Measurements from ENCODE around the gene NAALADL2.
"Not testable (repeated sequence)": the region's sequence is repeated elsewhere in the genome, so short reads cannot be mapped to it uniquely, and the experiment has no call there.

Gene NAALADL2

GRCh38 chr3:175445741-175446140 lies 586.6 kb downstream of the NAALADL2 start:
- DNase-seq, result no peak

- no peak for DNase-seq
Measured at GRCh38 chr3:175447521-175447920, 588.4 kb downstream of the NAALADL2 start.

GRCh38 chr3:175453361-175453760 lies 594.2 kb downstream of the NAALADL2 start:
- no peak for DNase-seq

GRCh38 chr3:175456466-175456865 lies 597.3 kb downstream of the NAALADL2 start:
- DNase-seq, result no peak

GRCh38 chr3:175457301-175457700 lies 598.2 kb downstream of the NAALADL2 start:
- DNase-seq, result no peak

- not testable (repeated sequence) for DNase-seq
Measured at GRCh38 chr3:175460849-175461399, 601.8 kb downstream of the NAALADL2 start.

GRCh38 chr3:175464362-175464761 lies 605.2 kb downstream of the NAALADL2 start:
- no peak for DNase-seq

GRCh38 chr3:175469124-175469523 lies 610.0 kb downstream of the NAALADL2 start:
- no peak for DNase-seq

GRCh38 chr3:175475765-175476164 lies 616.6 kb downstream of the NAALADL2 start:
- no peak for DNase-seq

- no peak for DNase-seq
Measured at GRCh38 chr3:175476489-175476888, 617.4 kb downstream of the NAALADL2 start.

GRCh38 chr3:175477651-175478224 lies 618.6 kb downstream of the NAALADL2 start:
- no peak for DNase-seq

GRCh38 chr3:175478301-175478700 lies 619.2 kb downstream of the NAALADL2 start:
- DNase-seq, result no peak

- no peak for DNase-seq
Measured at GRCh38 chr3:175479175-175479574, 620.0 kb downstream of the NAALADL2 start.

GRCh38 chr3:175479800-175480199 lies 620.7 kb downstream of the NAALADL2 start:
- DNase-seq, result no peak

- DNase-seq, result no peak
Measured at GRCh38 chr3:175484666-175485065, 625.5 kb downstream of the NAALADL2 start.

GRCh38 chr3:175485436-175485835 lies 626.3 kb downstream of the NAALADL2 start:
- no peak for DNase-seq

- DNase-seq, result no peak
Measured at GRCh38 chr3:175486255-175486654, 627.1 kb downstream of the NAALADL2 start.

GRCh38 chr3:175489406-175489805 lies 630.3 kb downstream of the NAALADL2 start:
- DNase-seq, result no peak

GRCh38 chr3:175493301-175493700 lies 634.2 kb downstream of the NAALADL2 start:
- DNase-seq, result no peak

GRCh38 chr3:175495331-175495730 lies 636.2 kb downstream of the NAALADL2 start:
- DNase-seq, result no peak

- no peak for DNase-seq
Measured at GRCh38 chr3:175502155-175502554, 643.0 kb downstream of the NAALADL2 start.

GRCh38 chr3:175511219-175511785 lies 652.2 kb downstream of the NAALADL2 start:
- DNase-seq, result no peak

GRCh38 chr3:175512700-175513099 lies 653.6 kb downstream of the NAALADL2 start:
- DNase-seq, result no peak

- no peak for DNase-seq
Measured at GRCh38 chr3:175518459-175518858, 659.3 kb downstream of the NAALADL2 start.

GRCh38 chr3:175521406-175521805 lies 662.3 kb downstream of the NAALADL2 start:
- no peak for DNase-seq

Measured in activated CD4-positive, CD25-positive, alpha-beta regulatory T cell (primary cell).